H1 (cell line): Measurements from ENCODE around the gene PECR. TPM values are rescaled to one million over a fixed set of nuclear protein-coding genes. Genes with fewer than 3 reads are reported as not detected.

Source experiments
- CTCF ChIA-PET: fragments of 300-600 bp; sonication (Branson Sonifier 250); formaldehyde crosslinking; loops from one replicate; lab custom pipeline; 2021; ENCODE audit not compliant: partially characterized antibody; lab: Charles Lee
- POLR2A ChIA-PET: fragments of 300-600 bp; sonication (Branson Sonifier 250); formaldehyde crosslinking; loops from one replicate; lab custom pipeline; 2021; ENCODE audit warnings: inconsistent platforms; ENCODE audit not compliant: partially characterized antibody; lab: Charles Lee
- DNase-seq, 2 experiments: peaks; one replicate each; pipeline versions ENCODE4 v3.0.0 to v3.0.0-alpha.2; 2010 to 2022; ENCODE audit warnings: low spot score in 2 of 2, low read depth in 1 of 2, mixed read lengths in 1 of 2
- FAIRE-seq: peaks from 2 replicates; lab custom pipeline; 2011; peaks lifted over from hg19 to GRCh38; lab: Jason Lieb, UNC
- H2AFZ ChIP-seq: 2 replicates; pipeline ENCODE4 v1.8.1; 2012; ENCODE audit warnings: low read length, inconsistent platforms
- H2AK5ac ChIP-seq: 2 replicates; pipeline ENCODE4 v1.6.1; 2013; ENCODE audit warnings: low read depth, low read length
- H2BK120ac ChIP-seq: replicated peaks from 2 replicates; pipeline ENCODE3; 2013; ENCODE audit warnings: low read depth, low read length, inconsistent platforms
- H2BK12ac ChIP-seq: 2 replicates; pipeline ENCODE4 v1.6.1; 2013; ENCODE audit warnings: low read depth, low read length
- H2BK15ac ChIP-seq: 2 replicates; pipeline ENCODE4 v1.6.1; 2013; ENCODE audit warnings: low read length
- H2BK20ac ChIP-seq: 2 replicates; pipeline ENCODE4 v1.6.1; 2013; ENCODE audit warnings: low read length
- H2BK5ac ChIP-seq: 2 replicates; pipeline ENCODE4 v1.6.1; 2013; ENCODE audit warnings: low read depth, low read length
- H3K14ac ChIP-seq: 2 replicates; pipeline ENCODE4 v1.6.1; 2013; ENCODE audit warnings: inconsistent platforms; ENCODE audit not compliant: insufficient read length
- H3K18ac ChIP-seq: 2 replicates; pipeline ENCODE4 v1.6.1; 2013; ENCODE audit warnings: low read length; ENCODE audit errors: extremely low read depth
- H3K23ac ChIP-seq: 2 replicates; pipeline ENCODE4 v1.6.1; 2013; ENCODE audit warnings: inconsistent platforms; ENCODE audit not compliant: insufficient read length
- H3K23me2 ChIP-seq: 2 replicates; pipeline ENCODE4 v1.6.1; 2013; ENCODE audit warnings: low read depth, low read length
- H3K27ac ChIP-seq: 2 replicates; pipeline ENCODE4 v1.6.1; 2011; ENCODE audit warnings: low read depth, low read length, inconsistent platforms
- H3K27me3 ChIP-seq, 4 experiments: replicated peaks in 1 of 4; 1 replicate in 1 of 4; 2 replicates in 3 of 4; pipeline versions ENCODE4 v1.6.1 to v1.8.1; 2011 to 2013; ENCODE audit warnings: low read length in 3 of 4, mild to moderate bottlenecking in 3 of 4, inconsistent platforms in 2 of 4, mixed read lengths in 2 of 4, moderate library complexity in 1 of 4; ENCODE audit not compliant: control insufficient read depth in 3 of 4, insufficient read depth in 3 of 4; ENCODE audit errors: extremely low read depth in 1 of 4
- H3K36me3 ChIP-seq, 4 experiments: 2 replicates each; pipeline versions ENCODE4 v1.6.1 to v1.8.1; 2011 to 2013; ENCODE audit warnings: mild to moderate bottlenecking in 4 of 4, low read length in 3 of 4, moderate library complexity in 2 of 4, control low read depth in 1 of 4, inconsistent platforms in 1 of 4; ENCODE audit not compliant: insufficient read depth in 4 of 4, control insufficient read depth in 2 of 4
- H3K4ac ChIP-seq: replicated peaks from 2 replicates; pipeline ENCODE3; 2013; ENCODE audit warnings: low read length, low read depth, mixed read lengths, inconsistent platforms; ENCODE audit not compliant: insufficient read length
- H3K4me1 ChIP-seq, 4 experiments: replicated peaks in 1 of 4; 1 replicate in 1 of 4; 2 replicates in 3 of 4; pipeline versions ENCODE4 v1.6.1 to v1.8.1; 2011 to 2013; ENCODE audit warnings: low read length in 3 of 4, inconsistent platforms in 2 of 4, mixed read lengths in 1 of 4; ENCODE audit not compliant: insufficient read depth in 4 of 4, control insufficient read depth in 3 of 4
- H3K4me2 ChIP-seq, 2 experiments: 2 replicates each; pipeline versions ENCODE4 v1.6.1 to v1.8.1; 2011 to 2013; ENCODE audit warnings: low read depth in 2 of 2, low read length in 2 of 2, control low read depth in 1 of 2, inconsistent platforms in 1 of 2, mild to moderate bottlenecking in 1 of 2; ENCODE audit not compliant: insufficient read depth in 1 of 2
- H3K4me3 ChIP-seq, 4 experiments: fragments of 200-600, 300-600 bp in 1 of 4; sonication (generic), shearing (Covaris generic), sonication (Bioruptor Twin) in 1 of 4; 2 replicates each; pipeline versions ENCODE4 v1.5.1 to v1.8.1; 2011 to 2016; ENCODE audit warnings: low read length in 4 of 4, low read depth in 3 of 4, control low read depth in 2 of 4, inconsistent platforms in 2 of 4, mild to moderate bottlenecking in 2 of 4, mixed read lengths in 1 of 4, moderate library complexity in 1 of 4; ENCODE audit not compliant: insufficient read depth in 2 of 4; ENCODE audit errors: extremely low read depth in 1 of 4
- H3K56ac ChIP-seq: replicated peaks from 2 replicates; pipeline ENCODE3; 2013; ENCODE audit warnings: low read depth, mild to moderate bottlenecking, mixed read lengths, low read length, inconsistent platforms; ENCODE audit not compliant: insufficient read length
- H3K79me1 ChIP-seq: 2 replicates; pipeline ENCODE4 v1.6.1; 2013; ENCODE audit warnings: low read depth, low read length, control low read depth
- H3K79me2 ChIP-seq, 2 experiments: 2 replicates each; pipeline versions ENCODE4 v1.6.1 to v1.8.1; 2012 to 2013; ENCODE audit warnings: low read length in 2 of 2, mild to moderate bottlenecking in 2 of 2, inconsistent platforms in 1 of 2; ENCODE audit not compliant: insufficient read depth in 2 of 2, control insufficient read depth in 1 of 2
- H3K9ac ChIP-seq, 4 experiments: replicated peaks in 1 of 4; 1 replicate in 1 of 4; 2 replicates in 3 of 4; pipeline versions ENCODE4 v1.6.1 to v1.8.1; 2011 to 2013; ENCODE audit warnings: low read depth in 3 of 4, low read length in 3 of 4, control low read depth in 2 of 4, mild to moderate bottlenecking in 2 of 4, moderate library complexity in 2 of 4, inconsistent platforms in 1 of 4; ENCODE audit errors: extremely low read depth in 1 of 4
- H3K9me3 ChIP-seq, 2 experiments: 2 replicates each; pipeline versions ENCODE4 v1.6.1 to v1.8.1; 2012 to 2013; ENCODE audit warnings: mild to moderate bottlenecking in 2 of 2, moderate library complexity in 2 of 2, control low read depth in 1 of 2, inconsistent platforms in 1 of 2, low read depth in 1 of 2, low read length in 1 of 2, mixed read lengths in 1 of 2; ENCODE audit not compliant: insufficient read depth in 2 of 2
- H4K20me1 ChIP-seq, 2 experiments: replicated peaks in 1 of 2; 2 replicates each; pipeline versions ENCODE3 to v1.8.1; 2011 to 2013; ENCODE audit warnings: inconsistent platforms in 2 of 2, low read length in 2 of 2, mild to moderate bottlenecking in 1 of 2; ENCODE audit not compliant: insufficient read depth in 2 of 2, control insufficient read depth in 1 of 2
- H4K5ac ChIP-seq: 2 replicates; pipeline ENCODE4 v1.6.1; 2013; ENCODE audit warnings: low read length, low read depth, mixed read lengths, inconsistent platforms; ENCODE audit not compliant: insufficient read length
- H4K8ac ChIP-seq: 2 replicates; pipeline ENCODE4 v1.8.0; 2013; ENCODE audit warnings: mild to moderate bottlenecking, moderate library complexity, low read length, inconsistent platforms; ENCODE audit not compliant: insufficient read depth; ENCODE audit errors: extremely low read depth
- H4K91ac ChIP-seq: replicated peaks from 2 replicates; pipeline ENCODE3; 2013; ENCODE audit warnings: low read length, mixed read lengths, inconsistent platforms; ENCODE audit not compliant: insufficient read length
- EGR1 ChIP-seq: IDR thresholded peaks from 2 replicates; pipeline ENCODE4 v1.6.1; 2011; ENCODE audit warnings: low read depth, low read length, borderline replicate concordance
- EZH2 ChIP-seq: fragments of 200-600 bp; sonication (generic); IDR thresholded peaks from 2 replicates; pipeline ENCODE4 v1.7.1; 2012; ENCODE audit warnings: low read depth, mild to moderate bottlenecking, moderate library complexity, low read length, inconsistent platforms; ENCODE audit not compliant: severe bottlenecking
- JUN ChIP-seq: IDR thresholded peaks from 2 replicates; pipeline ENCODE4 v1.6.1; 2011; ENCODE audit warnings: low read depth, mild to moderate bottlenecking, improper control_type of control experiment, low read length
- JUND ChIP-seq: IDR thresholded peaks from 2 replicates; pipeline ENCODE4 v1.6.1; 2011; ENCODE audit warnings: mild to moderate bottlenecking, improper control_type of control experiment, low read length
- NANOG ChIP-seq: IDR thresholded peaks from 2 replicates; pipeline ENCODE4 v1.6.1; 2011; ENCODE audit warnings: low read length, low read depth, mild to moderate bottlenecking, inconsistent platforms; ENCODE audit not compliant: insufficient read depth, poor library complexity, severe bottlenecking
- RFX5 ChIP-seq: IDR thresholded peaks from 2 replicates; pipeline ENCODE4 v1.6.1; 2011; ENCODE audit warnings: low read depth, low read length, improper control_type of control experiment, borderline replicate concordance
- SIN3A ChIP-seq, 2 experiments: IDR thresholded peaks in 1 of 2; conservative IDR thresholded peaks in 1 of 2; 2 replicates each; pipeline ENCODE4 v1.6.1; 2011 to 2012; ENCODE audit warnings: low read length in 2 of 2, improper control_type of control experiment in 1 of 2, low read depth in 1 of 2, mild to moderate bottlenecking in 1 of 2
- SP1 ChIP-seq: IDR thresholded peaks from 2 replicates; pipeline ENCODE4 v1.6.1; 2011; ENCODE audit warnings: low read depth, low read length
- TBP ChIP-seq: IDR thresholded peaks from 2 replicates; pipeline ENCODE4 v1.6.1; 2011; ENCODE audit warnings: low read depth, low read length, improper control_type of control experiment
- ZNF274 ChIP-seq: IDR thresholded peaks from 2 replicates; pipeline ENCODE4 v1.7.0; 2012; ENCODE audit warnings: low read length, borderline replicate concordance; ENCODE audit errors: extremely low read depth
- WGBS, 2 experiments: shearing (Covaris generic) in 1 of 2; methylation state at CpG; one replicate each; pipeline versions ENCODE4 v1.1.6 to v1.1.7; 2013 to 2015; ENCODE audit warnings: low lambda C conversion rate in 2 of 2, mixed read lengths in 2 of 2, inconsistent platforms in 1 of 2, low coverage in 1 of 2, missing lambda C conversion rate in 1 of 2; ENCODE audit not compliant: insufficient replicate concordance in 2 of 2, insufficient coverage in 1 of 2, insufficient read length in 1 of 2; ENCODE audit errors: extremely low coverage in 1 of 2, missing lambda C conversion rate in 1 of 2; 5-methylcytosine and 5-hydroxymethylcytosine counted together
- polyA plus RNA-seq, 7 experiments: library from polyadenylated mRNA; depleted of rRNA in 3 of 7; stranded (reverse) in 5 of 7; unstranded in 2 of 7; fragments of >200 nt in 5 of 7; fragments of 200-250 nt in 2 of 7; gene quantifications; 1 replicate in 5 of 7; 2 replicates in 1 of 7; 4 replicates in 1 of 7; pipeline versions ENCODE4 v1.2.1 to v1.2.3, GENCODE V29; 2011 to 2013; ENCODE audit warnings: missing spikeins in 2 of 7, mixed read lengths in 2 of 7
- total RNA-seq: library from RNA; stranded (reverse); fragmentation: NEBNext Ultra II Directional; extraction: Animal tissue kit (Norgen Biotek cat#: 25700); gene quantifications from 2 replicates; pipeline ENCODE4 v1.2.1, GENCODE V29; 2021
- TF ChIP-seq, protein P1 (sequence below): IDR thresholded peaks from 2 replicates; pipeline ENCODE4 v1.6.1; 2012; ENCODE audit warnings: low read length, inconsistent platforms
- TF ChIP-seq, protein P2 (sequence below): IDR thresholded peaks from 2 replicates; pipeline ENCODE4 v1.6.1; 2012; ENCODE audit warnings: inconsistent platforms

Gene PECR
- total and polyA plus RNA-seq, 2 of the 8 experiments (the other 6 are each of a cell fraction or from before 2014, with no cell fraction given), result 15.9 to 19.2 TPM

DNA sequence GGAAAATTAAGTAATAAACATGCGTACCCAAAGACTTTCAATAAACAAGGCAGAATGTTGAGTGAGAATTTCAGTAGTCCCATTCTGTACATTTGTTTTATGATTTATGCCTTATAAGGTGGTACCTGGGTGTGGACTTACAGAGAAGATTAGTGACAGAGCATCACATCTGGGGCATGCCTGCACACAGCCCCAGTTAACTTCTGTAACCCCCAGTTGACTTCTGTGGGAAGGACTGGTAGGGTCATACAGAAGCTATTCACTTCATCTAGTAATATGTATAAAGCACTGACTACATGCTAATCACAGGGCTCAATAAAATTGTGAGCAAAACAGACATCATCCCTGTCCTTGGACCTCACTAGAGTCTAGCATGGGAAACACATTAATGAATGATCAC lies 84.4 kb downstream of the PECR start:
- Histone ChIP-seq H3K4me2 (no peak overlapping the region), H3K4ac (no peak overlapping the region), H3K79me2 (peaks cover 0 to 46% of the 10 kb centered on the region in 2 experiments; a peak in 2 of 4 replicates), H3K9me3 (peaks cover 0 to 2% of the 10 kb centered on the region in 2 experiments; a peak in 1 of 4 replicates), H3K18ac (no peak overlapping the region), H3K4me3 (no peak overlapping the region), H3K56ac (no peak overlapping the region), H3K9ac (no peak overlapping the region), H4K91ac (no peak overlapping the region), H4K5ac (no peak overlapping the region), H4K8ac (no peak overlapping the region), H3K14ac (no peak overlapping the region), H3K23ac (no peak overlapping the region), H3K79me1 (peaks cover 3% of the 10 kb centered on the region; the same call in 1 of the 2 replicates), H3K36me3 (peaks cover 0 to 17% (median 0%) of the 10 kb centered on the region in 4 experiments; a peak in 2 of 8 replicates), H3K23me2 (no peaks in the 10 kb centered on the region), H2BK120ac (no peak overlapping the region), H3K27me3 (no peaks in the 10 kb centered on the region), H2BK12ac (no peak overlapping the region), H2BK5ac (no peak overlapping the region), H2AFZ (no peak overlapping the region), H3K4me1 (peaks cover 0 to 13% (median 6%) of the 10 kb centered on the region in 4 experiments; a peak in 5 of 7 replicates), H3K27ac (no peak overlapping the region), H2BK20ac (no peak overlapping the region), H2AK5ac (no peak overlapping the region), H4K20me1 (peaks cover 0 to 2% of the 10 kb centered on the region in 2 experiments), H2BK15ac (no peak overlapping the region)
- no peak for DNase-seq
- POLR2A ChIA-PET, result no interaction called here
- CTCF ChIA-PET, result interaction anchor here (0.5 to 2.9 kb wide), 4 partner anchors 9 to 121 kb away, joined by 3 to 7 read pairs (median 4); no protein-coding TSS in a partner anchor
- no peak for FAIRE-seq
- 94% methylated on average over 1 of the region's 1 CpG; no CpG with 5 or more reads in 1 of the 2 experiments for WGBS, 2 experiments
- TF ChIP-seq SP1, result no peak
- TF ChIP-seq, protein P1, sequence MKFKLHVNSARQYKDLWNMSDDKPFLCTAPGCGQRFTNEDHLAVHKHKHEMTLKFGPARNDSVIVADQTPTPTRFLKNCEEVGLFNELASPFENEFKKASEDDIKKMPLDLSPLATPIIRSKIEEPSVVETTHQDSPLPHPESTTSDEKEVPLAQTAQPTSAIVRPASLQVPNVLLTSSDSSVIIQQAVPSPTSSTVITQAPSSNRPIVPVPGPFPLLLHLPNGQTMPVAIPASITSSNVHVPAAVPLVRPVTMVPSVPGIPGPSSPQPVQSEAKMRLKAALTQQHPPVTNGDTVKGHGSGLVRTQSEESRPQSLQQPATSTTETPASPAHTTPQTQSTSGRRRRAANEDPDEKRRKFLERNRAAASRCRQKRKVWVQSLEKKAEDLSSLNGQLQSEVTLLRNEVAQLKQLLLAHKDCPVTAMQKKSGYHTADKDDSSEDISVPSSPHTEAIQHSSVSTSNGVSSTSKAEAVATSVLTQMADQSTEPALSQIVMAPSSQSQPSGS, result no peak
- TF ChIP-seq JUND, result no peak
- TF ChIP-seq SIN3A (conservative IDR thresholded peaks at IDR 0.05 in 1 of 2, IDR thresholded peaks at IDR 0.05 in 1 of 2; ENCODE audit: low read depth in 1 of 2, low read length in 2 of 2), result no peak
- TF ChIP-seq NANOG, result no peak
- no peak for TF ChIP-seq ZNF274
- TF ChIP-seq, protein P2, sequence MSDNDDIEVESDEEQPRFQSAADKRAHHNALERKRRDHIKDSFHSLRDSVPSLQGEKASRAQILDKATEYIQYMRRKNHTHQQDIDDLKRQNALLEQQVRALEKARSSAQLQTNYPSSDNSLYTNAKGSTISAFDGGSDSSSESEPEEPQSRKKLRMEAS, result no peak
- TF ChIP-seq EGR1, result no peak
- no peak for TF ChIP-seq RFX5
- TF ChIP-seq TBP, result no peak
- TF ChIP-seq JUN, result no peak
- no peak for TF ChIP-seq EZH2
